NB4 (cell line): Measurements from ENCODE around the gene CASKIN1.

Experiments used
- CTCF ChIP-seq: IDR thresholded peaks from one replicate; pipeline ENCODE4 v1.5.1; 2012; ENCODE audit warnings: low read depth, low read length
- MAX ChIP-seq: IDR thresholded peaks from 2 replicates; pipeline ENCODE4 v1.6.1; 2011; ENCODE audit warnings: low read depth, low read length
- MYC ChIP-seq: IDR thresholded peaks from 2 replicates; pipeline ENCODE4 v1.6.1; 2011; ENCODE audit warnings: low read depth, low read length
- POLR2A ChIP-seq: IDR thresholded peaks from 2 replicates; pipeline ENCODE4 v1.6.1; 2011; ENCODE audit warnings: mild to moderate bottlenecking; ENCODE audit not compliant: insufficient read length; ENCODE audit errors: extremely low read depth

- TF ChIP-seq POLR2A (no peak), CTCF (no peak), MAX (no peak), MYC (no peak)
These were observed 5.6 kb downstream of the CASKIN1 start for GRCh38 chr16:2190659-2191445.
